Activated naive CD4-positive, alpha-beta T cell treated with Interleukin-2 at 50 U/mL for 16 hours (primary cell): Measurements from ENCODE around the gene LDLRAD4.

Experiments
- DNase-seq: peaks from one replicate; pipeline ENCODE4 v3.0.0-alpha.2; 2020

LDLRAD4 gene

GRCh38 chr18:13527256-13527655, 308.7 kb downstream of the LDLRAD4 start:
- no peak for DNase-seq

DNA sequence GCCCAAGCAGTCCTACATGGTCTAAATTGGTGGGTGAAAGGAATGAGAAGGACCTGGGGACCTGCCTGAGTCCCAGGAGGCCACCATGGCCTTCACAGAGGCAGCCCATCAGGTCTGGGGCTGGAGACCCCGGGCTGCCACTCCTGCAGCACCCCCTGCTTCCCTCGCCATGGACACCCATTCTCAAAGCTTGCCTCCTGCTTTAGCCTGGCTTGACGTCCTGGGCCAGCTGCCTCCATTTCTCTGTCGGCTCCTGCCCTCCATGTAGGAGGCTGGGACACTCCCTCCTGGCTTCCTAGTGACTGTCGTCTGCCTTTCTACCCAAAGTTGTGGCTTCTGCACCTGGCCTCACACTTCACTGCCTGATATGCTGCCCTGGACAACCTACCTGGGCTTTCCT, 309.2 kb downstream of the LDLRAD4 start:
- DNase-seq, result no peak

DNA sequence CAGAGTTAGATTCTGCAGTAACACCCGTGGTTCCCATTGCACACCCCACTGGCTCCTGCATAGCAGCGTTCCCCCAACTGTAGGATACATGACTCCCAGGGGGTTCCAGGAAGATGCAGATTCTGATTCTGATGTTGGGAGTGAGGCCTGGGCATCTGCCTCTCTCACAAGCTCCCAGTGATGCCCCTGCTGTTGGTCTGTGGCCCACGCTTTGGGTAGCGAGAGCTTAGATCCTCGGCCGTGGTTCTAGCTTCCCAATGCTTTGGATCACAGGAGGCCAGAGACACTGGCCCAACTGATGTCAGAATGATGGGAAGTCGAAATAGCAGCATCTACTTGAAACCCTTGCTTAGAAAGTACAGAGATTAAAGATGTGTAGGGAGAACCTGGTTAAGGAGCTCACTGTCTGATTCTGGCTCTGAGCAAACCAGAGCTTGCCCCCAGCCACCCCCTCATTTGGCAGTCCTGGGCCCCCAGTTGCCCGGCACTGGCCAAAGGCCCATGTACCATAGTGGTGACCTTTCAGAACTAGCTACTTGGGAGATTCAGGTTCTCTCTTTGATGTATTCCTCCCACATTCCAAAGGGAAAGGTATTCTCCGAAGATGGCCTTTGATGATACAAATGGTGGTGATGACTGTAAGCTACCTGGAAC, 310.3 kb downstream of the LDLRAD4 start:
- DNase-seq, result no peak

DNA sequence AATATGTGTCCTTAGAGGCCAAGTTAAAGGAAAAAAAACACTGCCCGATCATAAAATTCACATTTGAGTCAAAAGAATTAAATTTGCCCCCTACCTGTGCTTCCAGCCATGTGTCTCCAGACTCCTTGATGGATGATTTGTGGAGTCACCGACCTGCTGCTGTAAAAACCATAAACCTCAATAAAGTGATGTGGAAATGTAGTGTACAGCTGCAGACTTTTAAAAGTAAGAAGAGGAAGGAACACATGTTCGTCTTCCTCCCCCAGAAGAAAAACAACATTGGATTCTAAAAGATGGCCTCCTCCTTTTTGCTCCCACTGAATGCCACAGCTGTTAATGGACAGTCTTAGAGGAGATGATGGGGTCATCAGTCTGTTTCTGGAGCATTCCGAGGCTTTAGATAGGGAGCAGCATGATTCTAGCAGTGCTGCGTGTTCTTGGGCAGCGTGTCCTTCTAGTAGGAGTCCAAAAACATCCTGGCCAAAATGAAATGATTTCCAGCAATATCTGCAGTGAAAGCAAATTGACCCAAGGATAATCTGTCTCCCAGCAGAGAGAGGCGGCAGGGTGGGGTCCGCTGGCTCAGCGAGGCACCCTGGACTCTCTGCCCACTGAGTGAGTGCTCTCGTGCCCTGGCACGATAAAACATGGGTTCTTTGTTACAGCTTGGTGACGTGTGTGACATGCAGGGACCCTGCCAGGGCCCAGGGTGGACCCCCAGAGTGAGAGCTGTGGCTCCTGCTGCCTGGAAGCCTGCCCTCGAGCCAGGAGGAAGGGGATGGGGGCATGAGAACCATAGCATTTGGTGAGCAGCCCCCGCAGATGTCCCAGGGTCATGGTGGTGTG, 311.7 kb downstream of the LDLRAD4 start:
- no peak for DNase-seq

DNA sequence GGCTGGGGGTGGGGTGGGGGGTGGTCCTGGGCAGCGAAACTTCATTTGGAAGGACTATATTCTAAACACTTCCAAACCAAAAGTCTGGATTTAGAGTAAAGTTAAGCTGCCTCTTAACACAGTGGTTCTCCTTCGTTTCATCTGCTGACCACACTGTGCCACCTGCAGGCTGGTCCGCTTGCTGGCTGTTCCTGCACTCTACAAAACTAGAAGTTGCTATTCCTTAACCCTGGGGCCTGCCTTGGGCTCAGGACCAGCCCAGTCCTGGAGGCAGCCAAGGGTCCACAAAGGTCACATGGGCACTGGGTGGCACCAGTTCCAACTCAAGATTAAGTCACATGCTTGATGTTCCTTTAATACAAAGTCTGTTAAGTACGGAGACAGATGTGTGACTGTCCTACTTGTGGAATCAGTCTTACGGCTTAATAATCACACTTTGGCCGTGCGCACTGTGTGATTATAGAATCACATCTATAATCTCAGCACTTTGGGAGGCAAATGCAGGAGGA, 312.4 kb downstream of the LDLRAD4 start:
- no peak for DNase-seq

DNA sequence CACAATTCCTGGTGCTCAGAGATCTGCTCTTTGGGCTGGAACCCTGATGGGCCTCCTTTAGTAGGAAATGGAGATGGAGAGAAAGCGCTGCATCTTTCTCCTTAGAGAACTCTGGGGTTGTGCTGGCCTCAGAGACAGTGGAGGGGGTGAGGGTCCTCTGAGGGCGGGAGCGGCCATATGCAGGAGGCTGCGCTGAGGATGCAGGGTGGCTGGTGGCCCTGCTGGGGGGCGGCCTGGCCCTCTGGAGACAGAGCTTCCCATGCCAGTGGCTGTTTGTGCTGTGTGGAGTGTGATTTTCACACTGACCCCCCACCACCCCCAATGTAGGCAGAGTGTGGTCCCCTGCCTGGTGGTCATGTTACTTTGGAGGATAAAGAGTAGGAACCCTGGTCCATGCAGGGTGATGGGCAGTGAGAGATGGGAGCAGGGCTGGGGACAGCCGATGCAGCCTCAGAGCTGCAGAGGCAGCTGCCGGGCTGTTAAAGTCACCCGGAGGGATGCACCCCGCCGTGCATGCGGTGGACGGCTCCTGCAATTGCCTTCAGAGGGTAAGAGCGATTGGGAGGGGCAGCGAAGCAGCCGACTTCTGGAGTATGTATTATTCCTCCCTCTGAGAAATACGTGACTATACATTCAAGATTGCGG, 313.2 kb downstream of the LDLRAD4 start:
- DNase-seq, result no peak

- no peak for DNase-seq
Observed at GRCh38 chr18:13532406-13533075, 314.0 kb downstream of the LDLRAD4 start.

DNA sequence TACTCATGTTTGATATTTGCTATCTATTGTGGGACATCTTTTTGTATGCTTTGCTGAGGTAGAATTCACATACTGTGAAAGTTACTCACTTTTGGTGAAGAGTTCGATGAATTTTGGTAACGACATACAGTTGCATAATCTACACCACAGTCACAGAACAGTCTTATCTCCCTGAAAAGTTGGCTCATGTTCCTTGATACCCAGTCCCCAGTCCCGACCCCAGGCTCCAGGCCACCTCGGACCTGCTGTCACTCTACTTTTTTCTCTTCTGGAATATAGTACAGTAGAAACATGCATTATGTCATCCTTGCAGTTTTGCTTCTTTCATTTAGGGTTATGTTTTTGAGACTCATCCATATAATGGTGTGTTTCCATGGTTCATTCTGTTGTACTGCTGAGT, 316.1 kb downstream of the LDLRAD4 start:
- no peak for DNase-seq

DNA sequence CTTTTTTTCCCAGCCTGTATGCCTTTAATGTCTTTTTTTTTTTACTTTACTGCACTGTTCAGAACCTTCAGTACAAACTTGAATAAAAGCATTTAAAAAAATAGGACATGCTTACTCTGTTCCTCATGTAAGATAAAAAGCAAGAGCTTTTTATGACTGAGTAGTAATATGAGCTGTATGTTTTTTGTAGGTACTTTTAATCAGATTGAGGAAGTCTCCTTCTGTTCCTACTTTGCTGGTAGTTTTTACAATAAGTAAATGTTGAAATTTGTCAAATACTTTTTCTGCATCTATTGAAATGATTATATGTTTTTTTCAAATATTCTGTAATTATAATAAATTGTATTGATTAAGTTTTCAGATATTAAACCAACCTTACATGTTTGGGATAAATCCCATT, 318.0 kb downstream of the LDLRAD4 start:
- DNase-seq, result no peak

DNA sequence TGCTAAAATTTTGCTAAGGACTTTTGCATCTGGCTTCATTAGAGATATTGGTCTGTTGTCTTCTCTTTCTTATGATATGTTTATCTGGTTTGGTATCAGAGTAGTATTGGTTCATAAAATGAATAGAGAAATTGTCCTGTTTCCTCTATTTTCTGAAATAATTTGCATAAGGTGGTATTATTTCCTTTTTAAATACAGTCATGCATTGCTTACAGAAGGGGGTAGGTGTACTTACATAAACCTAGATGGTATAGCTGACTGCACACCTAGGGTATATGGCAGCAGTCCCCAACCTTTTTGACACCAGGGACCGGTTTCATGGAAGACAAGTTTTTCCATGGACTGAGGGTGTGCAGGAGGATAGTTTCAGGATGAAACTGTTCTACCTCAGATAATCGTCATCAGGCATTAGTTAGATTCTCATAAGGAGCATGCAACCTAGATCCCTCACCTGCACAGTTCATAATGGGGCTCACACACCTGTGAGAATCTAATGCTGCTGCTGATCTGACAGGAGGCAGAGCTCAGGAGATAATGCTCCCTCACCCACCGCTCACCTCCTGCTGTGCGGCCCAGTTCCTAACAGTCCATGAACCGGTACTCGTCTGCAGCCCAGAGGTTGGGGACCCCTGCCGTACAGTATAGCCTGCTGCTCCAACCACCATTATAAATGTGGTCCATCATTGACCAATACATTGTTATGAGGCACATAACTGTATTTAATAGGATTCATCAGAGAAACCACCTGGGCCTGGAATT, 318.6 kb downstream of the LDLRAD4 start:
- DNase-seq, result no peak

DNA sequence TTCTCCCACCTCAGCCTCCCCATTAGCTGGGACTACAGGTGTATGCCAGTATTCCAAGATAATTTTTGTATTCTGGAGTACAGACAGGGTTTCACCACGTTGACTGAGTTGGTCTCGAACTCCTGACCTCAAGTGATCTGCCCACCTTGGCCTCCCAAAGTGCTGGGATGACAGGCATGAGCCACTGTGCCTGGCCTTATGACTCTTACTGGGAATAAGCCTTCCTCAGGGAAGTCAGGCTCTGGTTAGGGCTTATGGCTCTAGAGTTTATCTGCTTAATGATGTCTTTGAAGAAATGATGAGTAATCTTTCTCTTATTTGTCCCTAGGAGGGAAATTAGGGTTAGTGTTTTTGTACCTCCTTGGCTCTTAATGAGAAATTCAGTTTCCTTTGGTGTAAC, 320.1 kb downstream of the LDLRAD4 start:
- DNase-seq, result no peak

GRCh38 chr18:13539050-13539449, 320.5 kb downstream of the LDLRAD4 start:
- no peak for DNase-seq

DNA sequence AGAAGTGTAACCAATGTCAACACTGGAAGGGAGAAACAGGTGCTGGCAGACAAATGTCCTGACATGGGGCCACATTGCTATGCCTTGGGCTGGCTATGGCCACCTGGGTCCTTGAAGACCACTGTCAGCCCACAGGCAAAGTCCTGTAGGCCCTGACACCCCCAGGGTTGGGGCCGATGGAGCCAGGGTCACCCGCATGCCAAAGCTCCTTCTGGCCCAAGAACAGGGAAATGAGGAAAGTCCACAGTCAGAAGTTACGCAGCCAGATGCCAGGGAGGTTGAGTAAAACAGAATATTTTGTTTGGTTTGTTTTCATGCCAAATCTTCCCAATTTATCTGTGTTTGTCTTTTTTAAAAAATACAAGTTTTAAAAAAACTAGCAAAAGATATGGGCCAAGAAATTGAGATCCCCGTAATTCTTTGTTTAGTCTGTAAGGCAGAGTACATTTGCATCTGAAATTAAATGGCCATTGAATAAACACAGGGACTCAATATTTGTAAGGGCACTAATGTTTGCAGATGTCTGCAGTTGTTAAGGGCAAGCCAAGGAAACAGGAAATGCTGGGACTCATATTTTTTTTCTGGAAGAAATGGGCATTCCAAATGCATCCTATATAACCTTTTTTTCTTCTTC, 321.4 kb downstream of the LDLRAD4 start:
- no peak for DNase-seq

DNA sequence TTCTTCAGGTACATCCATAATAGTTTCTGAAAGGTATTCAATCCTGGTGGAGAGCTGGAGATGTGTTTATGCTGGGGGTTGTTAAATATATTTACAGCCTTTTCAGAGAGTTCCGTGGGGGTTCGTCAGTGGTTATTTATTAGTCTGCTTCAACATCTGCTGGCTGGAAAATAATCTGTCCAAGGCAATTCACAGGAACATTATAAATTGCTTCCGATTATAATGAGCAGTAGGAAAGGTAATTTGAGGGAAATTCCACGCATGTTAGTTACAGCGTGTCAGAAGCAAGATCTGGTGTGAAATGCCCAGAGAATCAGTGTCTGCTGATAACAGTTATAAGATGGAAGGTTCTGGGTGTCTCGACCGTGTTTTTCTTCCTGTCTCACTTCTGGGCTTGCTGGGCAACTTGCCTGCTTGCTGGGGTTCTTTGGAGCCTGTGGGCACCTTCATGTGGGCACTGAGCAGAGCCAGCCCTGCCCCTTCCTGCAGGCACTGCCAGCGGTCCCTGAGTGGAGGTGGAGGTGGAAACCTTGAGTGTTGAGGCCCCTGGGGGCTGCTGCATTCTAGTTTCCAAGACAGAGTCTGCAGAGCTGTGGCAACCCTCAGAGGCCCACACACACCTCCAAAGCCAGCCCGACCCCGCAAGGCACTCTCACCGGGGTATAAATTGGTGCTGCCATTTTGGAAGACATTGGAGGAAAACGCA, 322.1 kb downstream of the LDLRAD4 start:
- no peak for DNase-seq

DNA sequence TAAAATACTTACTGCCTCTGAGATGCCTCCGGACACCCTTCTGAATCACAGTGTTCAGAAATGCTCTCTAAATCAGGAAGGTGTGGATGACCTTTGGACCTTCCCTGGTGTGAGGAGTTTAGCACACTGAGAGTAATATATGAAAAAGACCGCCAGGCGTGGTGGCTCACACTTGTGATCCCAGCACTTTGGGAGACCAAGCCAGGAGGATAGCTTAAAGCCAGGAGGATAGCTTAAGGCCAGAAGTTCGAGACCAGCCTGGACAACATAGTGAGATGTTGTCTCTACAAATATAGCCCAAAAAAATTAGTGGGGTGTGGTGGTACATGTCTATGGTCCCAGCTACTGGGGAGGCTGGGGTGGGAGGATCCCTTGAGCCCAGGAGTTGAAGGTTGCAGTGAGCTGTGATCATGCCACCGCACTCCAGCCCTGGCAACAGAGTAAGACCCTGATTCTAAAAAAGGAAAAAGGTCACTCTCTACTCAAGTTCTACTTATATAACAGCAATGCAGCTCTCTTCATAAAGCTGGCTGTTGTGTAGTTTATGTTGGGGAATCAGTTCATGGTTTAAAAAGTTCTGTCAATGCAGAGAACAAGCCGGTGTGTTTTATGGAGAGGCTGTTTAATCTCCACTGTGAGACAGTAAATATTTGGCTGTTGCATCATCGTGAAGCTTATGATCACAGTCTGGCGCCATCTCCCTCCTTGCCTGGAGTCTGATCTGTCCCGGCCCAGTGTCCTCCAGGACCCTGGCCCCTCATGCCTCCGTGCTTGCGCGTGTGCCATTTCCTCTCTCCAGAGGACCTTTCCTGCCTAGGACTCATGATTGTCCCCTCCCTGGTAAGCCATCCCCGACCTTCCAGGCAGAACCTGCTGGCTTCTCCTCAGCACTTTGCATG, 323.3 kb downstream of the LDLRAD4 start:
- DNase-seq, result no peak

- DNase-seq, result no peak
Observed at GRCh38 chr18:13542520-13542847, 323.9 kb downstream of the LDLRAD4 start.

DNA sequence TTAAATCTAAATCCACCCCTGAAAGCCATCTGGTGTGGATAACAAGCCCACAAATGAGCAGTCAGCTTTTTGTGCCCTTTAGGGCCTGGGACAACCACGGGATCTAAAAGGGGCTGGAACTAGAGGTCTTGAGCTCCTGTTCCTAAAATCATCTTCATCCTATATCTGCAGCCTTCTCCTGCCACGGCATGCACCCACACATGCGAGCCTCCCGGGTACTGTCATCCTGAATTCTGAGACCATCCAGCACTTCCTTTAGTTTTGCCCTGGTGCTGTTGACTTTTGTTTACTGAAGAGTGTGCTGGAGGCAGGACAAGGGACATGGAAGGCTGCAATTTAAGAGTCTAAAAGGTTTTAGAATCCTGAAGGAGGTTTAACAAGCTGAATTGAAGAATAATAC, 324.6 kb downstream of the LDLRAD4 start:
- DNase-seq, result no peak

- DNase-seq, result no peak
Observed at GRCh38 chr18:13543811-13544732, 325.5 kb downstream of the LDLRAD4 start.

GRCh38 chr18:13544953-13545352, 326.4 kb downstream of the LDLRAD4 start:
- DNase-seq, result no peak
